ENCODE results near the gene CERK.
"Not testable (repeated sequence)": the region's sequence is repeated elsewhere in the genome, so short reads cannot be mapped to it uniquely, and the experiment has no call there.

Gene CERK

DNA sequence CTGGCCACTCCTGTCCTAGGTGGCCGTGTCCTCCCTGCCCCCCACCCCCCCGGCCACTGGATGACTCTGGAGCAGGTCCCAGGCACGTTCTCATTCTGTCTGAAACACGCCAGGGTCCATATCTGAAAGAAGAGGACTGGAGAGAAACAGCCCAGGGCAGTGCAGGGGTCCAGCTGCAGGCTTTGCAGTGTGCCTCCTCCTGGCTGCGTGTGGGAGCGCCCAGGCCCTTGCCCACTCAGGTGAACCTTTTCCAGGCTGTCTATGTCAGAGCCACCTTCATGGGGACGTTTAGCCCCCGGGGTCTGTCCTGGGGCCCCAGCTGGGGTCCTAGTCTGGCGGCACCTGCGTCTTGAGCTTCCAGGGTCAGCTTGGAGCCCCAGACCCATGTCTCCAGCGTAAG is 102.3 kb downstream of the CERK start:
- H3K27ac ChIP-seq = no peak overlapping the region
- TF ChIP-seq CTCF (conservative IDR thresholded peaks at IDR 0.05) = no peak

DNA sequence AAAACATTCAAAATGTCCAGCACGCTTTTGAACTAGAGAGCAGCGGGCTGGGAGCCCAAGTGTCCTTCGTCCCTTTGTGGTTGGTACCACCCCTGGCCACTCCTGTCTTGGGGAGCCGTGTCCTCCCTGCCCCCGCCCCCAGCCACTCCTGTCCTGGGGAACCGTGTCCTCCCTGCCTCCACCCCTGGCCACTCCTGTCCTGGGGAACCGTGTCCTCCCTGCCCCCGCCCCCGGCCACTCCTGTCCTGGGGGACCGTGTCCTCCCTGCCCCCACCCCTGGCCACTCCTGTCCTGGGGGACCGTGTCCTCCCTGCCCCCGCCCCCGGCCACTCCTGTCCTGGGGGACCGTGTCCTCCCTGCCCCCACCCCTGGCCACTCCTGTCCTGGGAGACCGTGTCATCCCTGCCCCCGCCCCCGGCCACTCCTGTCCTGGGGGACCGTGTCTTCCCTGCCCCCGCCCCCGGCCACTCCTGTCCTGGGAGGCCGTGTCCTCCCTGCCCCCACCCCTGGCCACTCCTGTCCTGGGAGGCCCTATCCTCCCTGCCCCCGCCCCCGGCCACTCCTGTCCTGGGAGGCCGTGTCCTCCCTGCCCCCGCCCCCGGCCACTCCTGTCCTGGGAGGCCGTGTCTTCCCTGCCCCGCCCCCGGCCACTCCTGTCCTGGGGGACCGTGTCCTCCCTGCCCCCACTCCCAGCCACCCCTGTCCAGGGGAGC is 102.9 kb downstream of the CERK start:
- H3K27ac ChIP-seq = not testable (repeated sequence)
